SU-DHL-6 (cell line): ENCODE measurements around the gene LRRK1.

Source experiments
- H2AFZ ChIP-seq: fragments of 200-600 bp; sonication (generic); 2 replicates; pipeline ENCODE4 v1.6.1; 2014; ENCODE audit warnings: low read depth, mild to moderate bottlenecking, moderate library complexity, mixed read lengths, antibody characterized with exemption, low read length; ENCODE audit not compliant: severe bottlenecking
- H3F3A ChIP-seq: fragments of 200-600 bp; shearing (Covaris generic); 2 replicates; pipeline ENCODE4 v1.6.0; 2016; ENCODE audit warnings: antibody characterized with exemption, mild to moderate bottlenecking; ENCODE audit not compliant: insufficient read depth
- H3K27ac ChIP-seq: fragments of 200-600 bp; sonication (generic); 2 replicates; pipeline ENCODE4 v1.5.1; 2016; ENCODE audit warnings: low read depth, mild to moderate bottlenecking, low read length, moderate library complexity, mixed read lengths
- H3K27me3 ChIP-seq: fragments of 200-600 bp; sonication (generic), shearing (Covaris generic); 2 replicates; pipeline ENCODE4 v1.6.0; 2014; ENCODE audit warnings: mild to moderate bottlenecking, low read length
- H3K36me3 ChIP-seq: fragments of 200-600 bp; sonication (generic); 2 replicates; pipeline ENCODE4 v1.6.1; 2014; ENCODE audit warnings: mild to moderate bottlenecking, low read length, mixed read lengths
- H3K4me2 ChIP-seq: fragments of 300-600, 200-600 bp; shearing (Covaris generic), sonication (generic); 2 replicates; pipeline ENCODE4 v1.6.0; 2014; ENCODE audit warnings: low read length, low read depth, mild to moderate bottlenecking; ENCODE audit not compliant: poor library complexity, severe bottlenecking
- H3K4me3 ChIP-seq: fragments of 200-600 bp; sonication (generic); 2 replicates; pipeline ENCODE4 v1.5.1; 2014; ENCODE audit warnings: antibody characterized with exemption, low read length, mild to moderate bottlenecking, mixed read lengths; ENCODE audit not compliant: insufficient read depth, poor library complexity, severe bottlenecking
- H3K79me2 ChIP-seq: fragments of 200-600 bp; sonication (generic); 2 replicates; pipeline ENCODE4 v1.6.1; 2014; ENCODE audit warnings: mild to moderate bottlenecking, low read length, moderate library complexity; ENCODE audit not compliant: insufficient read depth
- H3K9ac ChIP-seq: fragments of 200-600 bp; sonication (generic); 2 replicates; pipeline ENCODE4 v1.7.0; 2014; ENCODE audit warnings: mild to moderate bottlenecking, low read length
- H3K9me2 ChIP-seq: fragments of 200-600 bp; sonication (generic); replicated peaks from 2 replicates; pipeline ENCODE4 v1.6.1; 2014; ENCODE audit warnings: low read length; ENCODE audit not compliant: insufficient read depth
- H3K9me3 ChIP-seq: fragments of 200-600 bp; sonication (generic); 2 replicates; pipeline ENCODE4 v1.6.1; 2014; ENCODE audit warnings: low read length, mixed read lengths; ENCODE audit not compliant: insufficient read depth
- H4K20me1 ChIP-seq: fragments of 200-600 bp; sonication (generic); 2 replicates; pipeline ENCODE4 v1.6.1; 2014; ENCODE audit warnings: low read depth, mild to moderate bottlenecking, antibody characterized with exemption, low read length, moderate library complexity, mixed read lengths
- CTCF ChIP-seq: fragments of 200-600 bp; sonication (generic); IDR thresholded peaks from one replicate; pipeline ENCODE4 v1.5.1; 2017; ENCODE audit warnings: antibody characterized with exemption, mild to moderate bottlenecking, low read length, moderate library complexity; ENCODE audit not compliant: insufficient read depth, poor library complexity, severe bottlenecking
- EZH2phosphoT487 ChIP-seq: fragments of 200-600 bp; sonication (generic), shearing (Covaris generic); conservative IDR thresholded peaks from 2 replicates; pipeline ENCODE4 v1.6.1; 2018; ENCODE audit warnings: mild to moderate bottlenecking, antibody characterized with exemption, low read length, moderate library complexity, mixed read lengths

The LRRK1 gene

GRCh38 chr15:100995471-100996430 is 76.6 kb downstream of the LRRK1 start:
- H3K9ac ChIP-seq, result no peak overlapping the region
- peaks cover 11% of the 10 kb centered on the region; the same call in 1 of the 2 replicates for H4K20me1 ChIP-seq
- no peak overlapping the region for H3K4me2 ChIP-seq
- no peaks in the 10 kb centered on the region for H3K27me3 ChIP-seq
- peaks cover 19% of the 10 kb centered on the region for H3F3A ChIP-seq
- H3K4me3 ChIP-seq, result no peak overlapping the region
- no peaks in the 10 kb centered on the region for H3K9me3 ChIP-seq
- peaks cover 38% of the 10 kb centered on the region for H3K79me2 ChIP-seq
- no peak overlapping the region for H3K27ac ChIP-seq
- H3K36me3 ChIP-seq, result peaks cover 70% of the 10 kb centered on the region
- no peaks in the 10 kb centered on the region for H3K9me2 ChIP-seq
- H2AFZ ChIP-seq, result no peak overlapping the region
- TF ChIP-seq CTCF (no peak), EZH2phosphoT487 (no peak)

DNA sequence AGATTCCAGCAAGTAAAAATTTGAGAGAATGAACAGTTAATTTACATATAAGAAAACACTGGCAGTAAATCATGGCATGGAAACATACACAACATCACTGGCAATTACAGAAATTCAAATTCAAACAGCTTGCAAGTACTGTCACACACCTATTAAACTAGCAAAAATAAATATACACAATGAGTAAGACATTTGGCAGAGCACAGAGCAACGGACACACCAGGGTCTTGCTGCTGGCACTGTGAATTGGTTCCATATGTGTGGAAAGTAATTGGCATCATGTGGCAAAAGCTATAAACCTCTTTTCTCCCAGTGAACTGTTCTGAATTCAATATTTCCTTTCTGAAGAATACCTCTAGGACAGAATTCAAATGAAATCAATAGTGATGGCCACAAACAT is 78.3 kb downstream of the LRRK1 start:
- Histone ChIP-seq H3K79me2 (peaks cover 35% of the 10 kb centered on the region), H4K20me1 (peaks cover 5% of the 10 kb centered on the region; the same call in 1 of the 2 replicates), H2AFZ (no peak overlapping the region), H3K27me3 (no peaks in the 10 kb centered on the region), H3K36me3 (peaks cover 70% of the 10 kb centered on the region), H3K9me3 (no peaks in the 10 kb centered on the region), H3K4me2 (no peak overlapping the region), H3K9ac (no peak overlapping the region), H3K4me3 (no peak overlapping the region), H3F3A (peaks cover 12% of the 10 kb centered on the region), H3K27ac (no peak overlapping the region), H3K9me2 (no peaks in the 10 kb centered on the region)
- no peak for TF ChIP-seq EZH2phosphoT487
- TF ChIP-seq CTCF, result no peak

GRCh38 chr15:100998630-100999029 is 79.5 kb downstream of the LRRK1 start:
- H3K9me3 ChIP-seq, result no peaks in the 10 kb centered on the region
- H4K20me1 ChIP-seq, result peaks cover 5% of the 10 kb centered on the region; the same call in 1 of the 2 replicates
- H3K4me2 ChIP-seq, result no peak overlapping the region
- no peaks in the 10 kb centered on the region for H3K27me3 ChIP-seq
- peaks cover 68% of the 10 kb centered on the region for H3K36me3 ChIP-seq
- no peak overlapping the region for H3K9ac ChIP-seq
- no peak overlapping the region for H3K4me3 ChIP-seq
- H3K9me2 ChIP-seq, result no peaks in the 10 kb centered on the region
- no peak overlapping the region for H2AFZ ChIP-seq
- no peak overlapping the region for H3K27ac ChIP-seq
- H3F3A ChIP-seq, result peaks cover 19% of the 10 kb centered on the region
- peaks cover 25% of the 10 kb centered on the region for H3K79me2 ChIP-seq
- no peak for TF ChIP-seq EZH2phosphoT487
- TF ChIP-seq CTCF, result no peak
